ENCODE results near the gene SLC24A4. TPM values are rescaled to one million over a fixed set of nuclear protein-coding genes. Genes with fewer than 3 reads are reported as not detected.

SLC24A4 gene
- total RNA-seq, 1 experiment from 2014 or later = not detected

GRCh38 chr14:92276074-92276473 is 46.9 kb upstream of the SLC24A4 start:
- ChIA-PET POLR2A (no interaction called here), CTCF (no interaction called here)
- no peak for DNase-seq (ENCODE audit: unreplicated experiment)
- TF ChIP-seq, protein P1, sequence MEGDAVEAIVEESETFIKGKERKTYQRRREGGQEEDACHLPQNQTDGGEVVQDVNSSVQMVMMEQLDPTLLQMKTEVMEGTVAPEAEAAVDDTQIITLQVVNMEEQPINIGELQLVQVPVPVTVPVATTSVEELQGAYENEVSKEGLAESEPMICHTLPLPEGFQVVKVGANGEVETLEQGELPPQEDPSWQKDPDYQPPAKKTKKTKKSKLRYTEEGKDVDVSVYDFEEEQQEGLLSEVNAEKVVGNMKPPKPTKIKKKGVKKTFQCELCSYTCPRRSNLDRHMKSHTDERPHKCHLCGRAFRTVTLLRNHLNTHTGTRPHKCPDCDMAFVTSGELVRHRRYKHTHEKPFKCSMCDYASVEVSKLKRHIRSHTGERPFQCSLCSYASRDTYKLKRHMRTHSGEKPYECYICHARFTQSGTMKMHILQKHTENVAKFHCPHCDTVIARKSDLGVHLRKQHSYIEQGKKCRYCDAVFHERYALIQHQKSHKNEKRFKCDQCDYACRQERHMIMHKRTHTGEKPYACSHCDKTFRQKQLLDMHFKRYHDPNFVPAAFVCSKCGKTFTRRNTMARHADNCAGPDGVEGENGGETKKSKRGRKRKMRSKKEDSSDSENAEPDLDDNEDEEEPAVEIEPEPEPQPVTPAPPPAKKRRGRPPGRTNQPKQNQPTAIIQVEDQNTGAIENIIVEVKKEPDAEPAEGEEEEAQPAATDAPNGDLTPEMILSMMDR (IDR thresholded peaks at IDR 0.05; ENCODE audit: unreplicated experiment) = no peak
- no peaks in the 10 kb centered on the region for H3K9me3 Mint-ChIP-seq (ENCODE audit: unreplicated experiment)
- no peak overlapping the region for H3K27ac Mint-ChIP-seq (ENCODE audit: low read depth, unreplicated experiment)
- intact Hi-C loops (cut with micrococcal nuclease) = no loop called here
- no peak overlapping the region for H3K4me3 Mint-ChIP-seq (ENCODE audit: unreplicated experiment)
- no peaks in the 10 kb centered on the region for H3K4me1 Mint-ChIP-seq (ENCODE audit: insufficient read depth, unreplicated experiment)
- peaks cover 4% of the 10 kb centered on the region for H3K36me3 Mint-ChIP-seq (ENCODE audit: insufficient read depth, unreplicated experiment)
- H3K27me3 Mint-ChIP-seq (ENCODE audit: insufficient read depth, unreplicated experiment) = peaks cover 47% of the 10 kb centered on the region
- BruUV-seq (replicated peaks) = no TSS peak

- no peak overlapping the region for H3K27ac Mint-ChIP-seq (ENCODE audit: low read depth, unreplicated experiment)
- peaks cover 37% of the 10 kb centered on the region for H3K27me3 Mint-ChIP-seq (ENCODE audit: insufficient read depth, unreplicated experiment)
- POLR2A ChIA-PET = no interaction called here
- CTCF ChIA-PET = interaction anchor here (0.6 kb wide), 1 partner anchor 728 kb away, joined by 4 read pairs; no protein-coding TSS in a partner anchor
- no peaks in the 10 kb centered on the region for H3K4me1 Mint-ChIP-seq (ENCODE audit: insufficient read depth, unreplicated experiment)
- DNase-seq (ENCODE audit: unreplicated experiment) = no peak
- BruUV-seq (replicated peaks) = no TSS peak
- TF ChIP-seq, protein P1 (IDR thresholded peaks at IDR 0.05; ENCODE audit: unreplicated experiment) = no peak
- intact Hi-C loops (cut with micrococcal nuclease) = no loop called here
- peaks cover 4% of the 10 kb centered on the region for H3K36me3 Mint-ChIP-seq (ENCODE audit: insufficient read depth, unreplicated experiment)
- H3K4me3 Mint-ChIP-seq (ENCODE audit: unreplicated experiment) = no peak overlapping the region
- no peaks in the 10 kb centered on the region for H3K9me3 Mint-ChIP-seq (ENCODE audit: unreplicated experiment)
Observed at GRCh38 chr14:92277031-92277430, 45.9 kb upstream of the SLC24A4 start.

GRCh38 chr14:92280554-92281262 is 42.3 kb upstream of the SLC24A4 start:
- no peak for DNase-seq (ENCODE audit: unreplicated experiment)
- Mint-ChIP-seq H3K36me3 (ENCODE audit: insufficient read depth, unreplicated experiment) (peaks cover 4% of the 10 kb centered on the region), H3K27me3 (ENCODE audit: insufficient read depth, unreplicated experiment) (peaks cover 8% of the 10 kb centered on the region), H3K27ac (ENCODE audit: low read depth, unreplicated experiment) (no peak overlapping the region), H3K4me3 (ENCODE audit: unreplicated experiment) (no peak overlapping the region), H3K4me1 (ENCODE audit: insufficient read depth, unreplicated experiment) (no peaks in the 10 kb centered on the region), H3K9me3 (ENCODE audit: unreplicated experiment) (no peaks in the 10 kb centered on the region)
- intact Hi-C loops (cut with micrococcal nuclease) = no loop called here
- ChIA-PET CTCF (interaction anchor here (0.5 to 0.7 kb wide), 3 partner anchors 13 to 149 kb away, joined by 3 read pairs; no protein-coding TSS in a partner anchor), POLR2A (interaction anchor here (0.7 kb wide), 1 partner anchor 264 kb away, joined by 3 read pairs; no protein-coding TSS in a partner anchor)
- BruUV-seq (replicated peaks) = no TSS peak
- TF ChIP-seq, protein P1 (IDR thresholded peaks at IDR 0.05; ENCODE audit: unreplicated experiment) = no peak

DNA sequence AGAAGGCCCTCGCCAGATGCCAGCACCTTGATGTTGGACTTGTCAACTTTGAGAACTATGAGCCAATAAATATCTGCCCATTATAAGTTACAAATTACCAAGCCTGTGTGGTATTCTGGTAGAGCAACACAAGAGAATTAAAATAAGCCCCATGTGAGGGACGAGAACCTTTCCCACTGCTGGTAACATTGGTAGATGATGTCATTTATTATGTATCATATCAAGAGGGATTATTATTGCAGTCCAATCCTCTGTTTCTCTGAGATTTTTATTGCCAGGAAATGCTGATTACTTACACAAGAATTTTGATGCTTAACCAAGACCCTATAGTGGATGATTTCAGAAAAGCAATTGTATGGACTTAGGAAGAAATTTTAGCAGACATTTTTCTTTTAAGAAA is 40.3 kb upstream of the SLC24A4 start:
- intact Hi-C loops (cut with micrococcal nuclease) = no loop called here
- ChIA-PET CTCF (no interaction called here), POLR2A (no interaction called here)
- H3K9me3 Mint-ChIP-seq (ENCODE audit: unreplicated experiment) = no peaks in the 10 kb centered on the region
- no peak for DNase-seq (ENCODE audit: unreplicated experiment)
- BruUV-seq (replicated peaks) = no TSS peak
- H3K4me1 Mint-ChIP-seq (ENCODE audit: insufficient read depth, unreplicated experiment) = no peaks in the 10 kb centered on the region
- no peaks in the 10 kb centered on the region for H3K27me3 Mint-ChIP-seq (ENCODE audit: insufficient read depth, unreplicated experiment)
- no peak overlapping the region for H3K27ac Mint-ChIP-seq (ENCODE audit: low read depth, unreplicated experiment)
- no peak overlapping the region for H3K4me3 Mint-ChIP-seq (ENCODE audit: unreplicated experiment)
- peaks cover under 1% of the 10 kb centered on the region for H3K36me3 Mint-ChIP-seq (ENCODE audit: insufficient read depth, unreplicated experiment)
- TF ChIP-seq, protein P1 (IDR thresholded peaks at IDR 0.05; ENCODE audit: unreplicated experiment) = no peak

Measured in MCF 10A (cell line).